Glomerular visceral epithelial cell (primary cell): ENCODE data around the gene FZD8.
"Not testable (repeated sequence)": the region's sequence is repeated elsewhere in the genome, so short reads cannot be mapped to it uniquely, and the experiment has no call there.

Experiments used
- DNase-seq: peaks from one replicate; pipeline ENCODE4 v3.0.0-alpha.2; 2016; ENCODE audit errors: extremely low spot score

Gene FZD8, protein sequence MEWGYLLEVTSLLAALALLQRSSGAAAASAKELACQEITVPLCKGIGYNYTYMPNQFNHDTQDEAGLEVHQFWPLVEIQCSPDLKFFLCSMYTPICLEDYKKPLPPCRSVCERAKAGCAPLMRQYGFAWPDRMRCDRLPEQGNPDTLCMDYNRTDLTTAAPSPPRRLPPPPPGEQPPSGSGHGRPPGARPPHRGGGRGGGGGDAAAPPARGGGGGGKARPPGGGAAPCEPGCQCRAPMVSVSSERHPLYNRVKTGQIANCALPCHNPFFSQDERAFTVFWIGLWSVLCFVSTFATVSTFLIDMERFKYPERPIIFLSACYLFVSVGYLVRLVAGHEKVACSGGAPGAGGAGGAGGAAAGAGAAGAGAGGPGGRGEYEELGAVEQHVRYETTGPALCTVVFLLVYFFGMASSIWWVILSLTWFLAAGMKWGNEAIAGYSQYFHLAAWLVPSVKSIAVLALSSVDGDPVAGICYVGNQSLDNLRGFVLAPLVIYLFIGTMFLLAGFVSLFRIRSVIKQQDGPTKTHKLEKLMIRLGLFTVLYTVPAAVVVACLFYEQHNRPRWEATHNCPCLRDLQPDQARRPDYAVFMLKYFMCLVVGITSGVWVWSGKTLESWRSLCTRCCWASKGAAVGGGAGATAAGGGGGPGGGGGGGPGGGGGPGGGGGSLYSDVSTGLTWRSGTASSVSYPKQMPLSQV

DNA sequence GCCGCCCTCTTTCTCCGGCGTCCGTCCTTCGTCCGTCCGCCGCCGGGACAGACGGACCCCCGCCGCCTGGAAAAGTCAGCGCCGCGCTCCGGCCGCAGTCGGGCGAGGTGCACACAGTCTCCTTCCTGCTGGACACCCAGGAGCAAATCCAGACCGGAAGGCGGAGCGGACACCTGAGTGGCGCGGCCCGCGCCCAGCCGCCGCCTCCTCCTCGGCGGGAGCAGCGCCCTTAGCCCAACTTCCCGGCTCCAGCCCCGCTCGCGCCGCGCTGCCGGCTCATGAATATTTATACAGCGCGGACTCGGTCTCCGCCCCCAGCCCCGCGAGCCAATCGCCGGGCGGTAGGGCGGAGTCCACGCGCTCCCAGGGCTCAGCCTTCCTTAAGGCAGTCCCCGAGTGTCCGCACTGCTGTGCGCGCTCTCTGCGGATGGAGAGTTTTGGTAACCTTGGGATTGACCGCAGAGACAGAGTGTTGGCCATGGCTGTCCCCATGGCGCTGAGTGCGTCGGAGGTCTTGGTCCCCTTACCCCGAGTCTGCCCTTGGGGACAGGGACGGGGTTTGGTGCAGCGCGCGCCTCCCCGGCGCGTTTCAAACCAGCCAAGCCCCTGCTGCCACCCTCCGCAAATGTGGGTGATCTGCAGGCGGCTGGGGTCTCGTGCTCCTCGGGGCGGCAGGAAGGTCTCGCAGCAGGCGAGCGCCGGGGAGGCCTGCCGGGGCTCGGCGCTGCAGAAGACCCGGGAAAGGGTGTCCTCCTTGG, at the start of gene FZD8:
TSS of gene FZD8 (minus strand) at position 262 of the 758 bp plus-strand sequence. CDS start 867 bp downstream, outside the sequence.
- peak; percentile 91 for DNase-seq

DNA sequence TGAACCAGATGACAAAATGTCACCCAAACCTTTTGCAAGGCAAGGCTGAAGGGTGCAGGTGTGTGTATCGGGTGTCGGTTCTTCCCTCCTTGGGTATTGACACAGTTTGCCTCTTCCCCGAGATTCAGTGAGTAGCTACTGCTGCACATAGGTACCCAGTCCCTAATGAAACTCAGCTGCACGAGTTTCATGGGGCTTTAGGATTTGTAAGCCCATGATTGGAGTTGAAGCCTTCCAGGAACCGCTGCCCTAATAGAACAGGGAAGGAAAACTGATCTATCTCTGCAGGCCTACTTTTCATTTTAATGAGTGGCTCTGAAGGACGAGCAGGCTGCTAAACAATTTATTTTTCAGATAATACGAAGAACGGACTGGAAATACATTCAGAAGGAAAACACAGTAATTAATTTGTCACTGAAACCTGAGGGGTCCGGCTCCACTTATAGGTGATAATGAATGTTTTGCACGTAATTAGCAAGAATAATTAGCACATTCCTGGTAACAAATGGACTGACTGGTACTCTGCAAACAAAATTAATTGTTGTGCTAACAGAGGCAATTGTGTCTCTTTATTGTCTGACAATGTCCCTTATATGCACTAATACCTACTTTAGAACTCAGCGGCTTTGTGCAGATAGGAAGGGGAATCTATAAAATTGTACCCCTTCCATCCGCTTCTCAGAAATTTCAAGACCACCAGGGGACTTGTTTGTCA, 49.6 kb upstream of the FZD8 start:
- DNase-seq: no peak

DNA sequence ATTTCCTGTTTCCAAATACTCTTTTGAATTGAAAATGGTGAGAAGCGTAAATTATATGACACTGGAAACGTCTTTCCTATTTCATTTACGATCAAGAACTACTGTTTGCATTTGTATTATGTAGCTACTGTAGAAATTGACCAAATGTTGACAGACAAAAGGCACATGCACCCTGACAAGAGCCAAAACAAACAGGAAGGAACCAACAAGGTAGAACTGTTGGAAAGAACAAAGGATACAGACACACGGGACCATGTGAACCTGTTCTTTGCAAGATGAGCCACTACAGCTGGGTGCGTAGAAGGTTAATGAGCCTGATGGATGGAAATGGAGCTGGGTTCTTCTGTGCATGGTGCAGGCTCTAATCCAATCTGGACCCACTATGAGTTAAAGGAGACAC, 48.4 kb upstream of the FZD8 start:
- no peak for DNase-seq

DNA sequence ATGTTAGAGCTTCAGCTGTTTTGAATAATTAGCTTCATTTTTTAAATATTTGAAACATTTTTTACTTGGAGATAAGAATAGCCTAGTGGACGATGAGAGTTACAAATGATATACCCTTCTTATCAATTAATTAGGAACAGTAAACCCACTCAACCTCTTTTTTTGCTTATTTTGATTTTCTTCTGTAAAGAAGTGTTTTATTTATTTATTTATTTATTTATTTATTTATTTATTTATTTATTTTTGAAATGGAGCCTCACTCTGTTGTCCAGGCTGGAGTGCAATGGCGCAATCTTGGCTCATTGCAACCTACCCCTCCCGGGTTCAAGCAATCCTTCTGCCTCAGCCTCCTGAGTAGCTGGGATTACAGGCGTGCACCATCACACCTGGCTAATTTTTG, 43.8 kb upstream of the FZD8 start:
- DNase-seq: not testable (repeated sequence)

DNA sequence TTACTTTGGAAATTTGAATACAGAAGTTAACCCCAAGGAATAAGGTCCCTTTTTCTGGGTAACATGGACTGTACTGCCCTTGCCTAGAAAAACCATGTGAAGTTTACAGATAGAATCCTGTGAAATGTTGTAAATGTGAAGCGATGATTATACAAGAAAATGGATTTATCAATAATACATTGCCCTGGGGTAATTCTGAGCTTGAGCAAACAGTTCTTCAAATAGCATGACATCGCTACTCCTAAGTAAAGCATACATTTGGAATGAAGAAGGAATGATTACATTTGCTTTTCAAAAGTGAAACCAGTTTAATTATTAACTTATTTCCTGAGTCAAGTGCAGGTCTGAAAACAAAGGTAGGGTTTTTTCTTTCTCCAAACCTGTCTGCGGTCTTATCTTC, 43.3 kb upstream of the FZD8 start:
- DNase-seq: peak; percentile 2

DNA sequence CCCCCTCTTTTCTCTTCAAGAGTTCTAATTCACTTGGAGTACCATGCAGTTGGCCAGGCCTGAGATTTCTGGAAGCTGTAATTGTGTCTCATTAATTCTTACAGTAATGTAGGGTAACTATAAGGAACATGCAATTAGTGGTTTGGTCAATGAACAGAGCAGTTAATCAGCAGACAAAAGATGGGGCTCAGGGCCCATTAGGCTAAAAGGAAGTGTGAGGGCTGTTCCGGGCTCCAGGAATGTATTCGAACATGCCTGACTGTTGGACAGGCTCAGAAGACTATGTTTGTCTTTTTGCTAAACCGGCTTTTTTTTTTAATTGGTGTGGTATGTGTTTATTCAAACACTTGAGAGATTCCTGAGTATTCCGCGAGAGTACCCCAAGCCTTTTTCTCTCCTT, 42.5 kb upstream of the FZD8 start:
- no peak for DNase-seq

DNA sequence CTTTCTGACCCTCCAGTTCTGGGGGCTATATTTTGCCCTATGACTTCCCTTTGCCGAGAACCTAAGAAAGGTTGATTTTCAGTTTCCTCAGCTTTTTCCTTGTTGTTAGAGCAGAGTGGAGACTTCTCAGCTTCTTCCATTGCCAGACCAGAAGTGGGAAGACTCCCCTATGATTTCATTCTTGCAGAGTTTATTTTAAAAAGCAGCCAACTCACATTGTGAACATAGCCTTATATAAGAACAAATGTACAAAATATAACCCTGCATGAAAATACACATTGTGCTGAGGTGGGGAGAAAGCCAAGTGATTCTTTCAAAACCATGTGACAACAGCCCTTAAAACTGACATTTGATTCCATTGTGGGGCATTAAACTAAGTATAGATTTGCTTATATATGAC, 33.8 kb upstream of the FZD8 start:
- DNase-seq: no peak

DNA sequence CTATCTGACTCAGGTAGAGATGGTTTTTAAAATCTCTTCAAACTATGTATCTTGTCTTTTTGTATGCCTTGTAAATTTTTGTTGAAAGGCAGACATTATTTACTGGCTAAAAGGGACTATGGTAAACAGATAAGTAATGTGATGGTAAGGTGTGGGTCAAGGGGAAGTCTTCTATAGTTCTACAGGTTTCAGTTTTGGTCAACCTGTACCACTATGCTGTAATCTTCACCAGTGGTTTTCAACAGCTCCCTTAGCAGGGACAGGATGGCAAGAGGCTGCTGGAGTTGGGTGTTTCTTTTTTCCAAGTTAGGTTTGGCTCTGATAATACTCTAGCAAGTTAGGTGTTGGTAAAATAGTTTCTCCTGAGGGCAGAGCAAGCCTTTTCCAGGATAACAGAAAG, 32.7 kb upstream of the FZD8 start:
- DNase-seq: no peak

DNA sequence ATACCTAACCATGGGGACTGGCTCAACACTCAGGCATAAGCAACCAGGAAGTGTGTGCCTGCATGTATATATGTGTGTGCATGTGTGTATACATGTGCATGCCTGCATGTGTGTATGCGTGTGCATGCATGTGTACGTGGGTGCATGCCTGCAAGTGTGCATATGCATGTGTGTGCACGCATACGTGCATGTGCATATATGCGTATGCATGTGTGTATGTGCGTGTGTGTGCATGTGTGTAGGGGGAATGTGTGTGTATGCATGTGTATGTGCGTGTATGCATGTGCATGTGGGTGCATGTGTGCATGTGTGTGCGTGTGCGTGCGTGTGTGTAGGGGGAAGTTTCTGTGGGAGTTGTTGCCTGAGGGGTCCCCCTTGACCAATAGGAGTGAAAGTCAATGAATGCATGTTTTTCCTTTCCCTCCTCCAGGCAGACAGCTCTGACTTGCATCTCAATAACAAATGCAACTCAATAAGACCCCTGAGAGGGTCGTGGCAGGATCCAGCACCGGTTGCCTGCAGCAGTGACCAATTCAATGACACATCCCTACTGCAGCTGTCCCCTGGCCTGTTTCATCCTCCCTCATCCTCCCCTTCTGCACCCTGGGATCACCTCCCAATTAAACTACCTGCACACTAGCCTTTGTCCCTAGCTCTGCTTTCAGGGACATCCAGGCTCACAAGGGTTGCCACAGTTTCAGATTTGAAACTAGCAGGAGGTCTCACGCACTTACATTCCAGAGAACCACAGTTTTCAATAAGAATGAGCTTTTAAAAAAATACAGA, 27.0 kb upstream of the FZD8 start:
- no peak for DNase-seq

DNA sequence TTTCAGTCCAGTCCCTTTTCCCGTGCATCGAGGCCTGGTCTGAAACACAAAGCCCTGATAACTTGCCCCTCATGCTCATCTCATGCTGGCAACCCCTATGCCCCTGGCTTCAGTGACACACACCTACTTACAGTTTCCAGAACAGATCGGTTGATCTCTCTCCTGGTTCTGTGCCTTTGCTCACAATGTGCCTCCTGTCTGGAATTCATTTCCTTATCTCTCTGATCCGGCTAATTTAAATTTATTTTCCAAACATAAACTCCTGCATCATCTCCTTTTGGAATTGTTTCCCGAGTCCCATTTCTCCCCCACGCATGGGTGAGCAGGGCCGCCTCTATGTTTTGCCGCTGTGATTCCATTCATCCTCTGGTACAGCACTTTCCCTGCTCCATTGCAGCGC, 25.9 kb upstream of the FZD8 start:
- DNase-seq: no peak

DNA sequence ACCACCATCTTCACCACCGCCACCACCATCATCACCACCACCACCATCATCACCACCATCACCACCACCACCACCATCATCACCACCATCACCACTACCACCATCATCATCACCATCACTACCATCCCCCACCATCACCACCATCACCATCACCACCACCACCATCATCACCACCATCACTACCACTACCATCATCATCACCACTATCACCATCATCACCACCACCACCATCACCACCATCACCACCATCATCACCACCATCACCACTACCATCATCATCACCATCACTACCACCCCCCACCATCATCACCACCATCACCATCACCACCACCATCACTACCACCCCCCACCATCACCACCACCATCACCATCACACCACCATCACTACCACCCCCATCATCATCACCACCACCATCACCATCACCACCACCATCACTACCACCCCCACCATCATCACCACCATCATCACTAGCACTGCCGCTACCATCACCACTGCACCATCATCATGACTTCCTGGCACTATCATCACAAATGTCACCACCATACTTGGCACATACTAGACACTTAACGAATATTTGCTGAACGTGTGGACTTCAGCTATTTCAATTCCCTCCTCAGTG, 25.3 kb upstream of the FZD8 start:
- DNase-seq: no peak

DNA sequence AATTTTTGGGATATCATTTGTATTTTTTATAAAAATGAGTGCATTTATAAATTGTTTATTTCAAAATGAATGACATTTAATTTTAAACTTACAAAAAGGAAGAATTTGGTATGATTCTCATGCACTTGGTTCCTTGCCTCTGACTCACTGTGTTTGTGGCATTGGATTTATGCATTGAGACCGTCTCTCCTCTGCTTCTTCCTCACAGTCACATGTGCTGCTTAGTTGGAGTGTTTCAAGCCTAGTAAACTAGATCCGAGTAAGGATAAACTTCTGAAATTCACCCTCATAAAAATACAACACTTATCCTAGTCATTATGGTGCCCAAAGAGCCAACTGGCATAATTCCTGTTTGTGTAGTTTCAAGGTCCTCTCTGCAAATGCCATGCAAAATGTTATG, 19.1 kb upstream of the FZD8 start:
- no peak for DNase-seq

DNA sequence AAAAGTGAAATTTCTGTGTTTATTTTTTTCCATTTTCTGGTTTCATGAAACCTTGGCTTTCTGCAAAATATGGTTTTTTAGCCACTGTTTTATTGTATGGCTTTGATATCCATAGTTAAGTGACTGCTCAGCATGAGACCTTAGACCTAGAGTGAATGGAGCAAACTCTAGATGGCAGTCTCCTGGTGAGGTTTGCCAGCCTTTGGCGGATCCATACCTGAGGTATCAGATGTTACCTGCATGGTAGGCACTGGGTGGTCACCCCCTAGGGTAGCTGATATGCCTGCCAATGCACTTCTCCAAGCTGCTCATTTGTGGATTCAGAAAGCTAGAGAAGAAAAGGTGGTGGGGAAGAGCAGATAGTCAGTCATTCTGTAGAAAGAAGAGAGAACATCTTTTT, 17.4 kb upstream of the FZD8 start:
- DNase-seq: no peak

DNA sequence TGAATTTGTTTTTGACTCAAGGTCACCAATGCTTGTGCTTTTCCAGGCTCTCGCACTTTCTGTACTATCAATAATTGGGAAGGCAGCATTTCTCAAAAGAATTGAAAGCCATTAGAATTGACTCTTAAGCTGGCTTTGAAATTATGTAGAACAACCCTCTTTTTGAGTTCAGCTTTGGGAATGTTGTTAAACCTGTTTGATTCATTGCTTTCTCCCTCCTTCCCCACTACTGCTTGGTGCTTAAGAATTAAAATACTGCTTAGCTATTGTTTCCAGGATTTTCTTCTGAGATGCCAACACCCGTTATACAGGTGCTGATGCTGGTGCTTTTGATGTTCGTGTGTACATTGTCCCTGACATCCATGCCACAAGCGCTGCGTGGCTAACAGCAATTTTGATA, 15.5 kb upstream of the FZD8 start:
- DNase-seq: no peak

DNA sequence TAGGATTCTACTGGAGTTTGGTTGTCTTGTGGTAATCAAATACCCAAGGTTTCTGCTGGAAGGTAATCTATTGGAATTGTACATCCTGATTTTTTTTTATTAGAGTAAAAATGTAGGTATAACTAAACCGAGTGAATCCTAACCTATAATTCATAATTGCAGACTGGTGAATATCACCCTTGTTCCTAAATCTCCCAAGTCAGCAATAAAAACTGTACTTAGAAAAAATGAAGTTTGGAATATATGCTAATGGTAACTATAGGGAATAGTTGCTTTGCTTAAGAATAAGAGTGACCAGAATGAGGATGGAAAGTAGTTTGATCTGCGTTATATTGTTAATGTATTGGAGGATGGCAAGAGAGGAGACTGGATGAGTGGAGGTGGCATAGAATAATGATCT, 10.7 kb upstream of the FZD8 start:
- no peak for DNase-seq

DNA sequence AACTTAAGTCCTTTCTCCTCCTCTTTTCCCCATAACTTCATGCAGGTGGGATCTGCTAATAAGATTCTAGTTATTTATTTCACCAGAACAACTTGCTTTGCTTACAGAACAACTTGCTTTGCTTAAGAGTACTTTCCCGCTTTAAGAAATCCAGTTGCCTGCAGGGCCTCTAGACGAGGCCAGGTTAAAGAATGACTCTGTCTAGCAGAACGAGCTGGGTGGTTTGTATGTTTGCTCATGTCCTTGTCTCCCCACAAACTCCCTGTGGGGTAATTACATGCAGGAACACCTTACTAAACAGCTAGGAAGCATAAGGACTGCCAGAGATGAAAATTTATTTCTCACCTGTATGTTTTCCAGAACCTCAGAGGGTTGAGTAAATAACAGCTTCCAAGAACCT, 8.8 kb upstream of the FZD8 start:
- no peak for DNase-seq

DNA sequence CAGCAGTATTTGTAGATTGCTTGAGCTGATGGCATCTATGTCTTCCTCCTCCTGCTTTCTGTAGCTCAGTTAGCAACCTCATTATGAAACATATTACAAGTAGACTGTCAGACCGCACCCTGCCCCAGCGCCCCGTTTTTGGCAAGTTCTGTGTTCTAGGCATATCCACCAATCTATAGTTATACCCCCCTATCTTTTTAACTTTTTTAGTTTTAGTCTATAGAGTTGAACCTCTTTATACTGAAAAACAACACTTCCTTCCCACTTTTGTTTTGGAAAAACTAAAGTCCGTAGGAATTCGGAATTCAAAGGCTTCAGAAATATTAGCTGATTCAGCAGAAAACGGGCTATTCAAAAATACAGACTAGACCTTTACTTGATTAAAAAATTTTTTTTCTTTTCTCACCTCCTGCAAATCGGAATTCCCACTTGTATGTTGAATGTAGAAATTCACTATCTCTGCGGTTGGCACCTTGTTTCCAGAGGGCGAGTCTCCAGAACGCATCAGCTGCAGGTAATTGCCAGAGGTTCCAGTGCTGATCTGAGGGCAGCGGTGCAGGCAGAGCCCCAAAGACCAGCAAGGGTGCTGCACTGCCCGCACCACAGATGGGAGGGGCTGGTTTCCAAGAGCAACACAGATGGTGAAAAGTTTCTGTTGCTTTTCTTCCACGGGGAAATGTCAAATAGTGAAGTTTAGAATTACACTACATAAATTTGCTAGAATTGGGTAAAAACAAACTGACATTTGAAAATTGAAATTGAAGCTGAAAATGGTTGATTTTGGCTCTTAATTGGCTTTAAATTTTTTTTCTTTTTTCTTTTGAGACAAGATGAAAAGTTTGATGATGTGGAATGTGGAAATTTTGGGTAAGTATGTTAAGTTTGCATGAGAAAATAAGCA, 2.2 kb upstream of the FZD8 start:
- no peak for DNase-seq

DNA sequence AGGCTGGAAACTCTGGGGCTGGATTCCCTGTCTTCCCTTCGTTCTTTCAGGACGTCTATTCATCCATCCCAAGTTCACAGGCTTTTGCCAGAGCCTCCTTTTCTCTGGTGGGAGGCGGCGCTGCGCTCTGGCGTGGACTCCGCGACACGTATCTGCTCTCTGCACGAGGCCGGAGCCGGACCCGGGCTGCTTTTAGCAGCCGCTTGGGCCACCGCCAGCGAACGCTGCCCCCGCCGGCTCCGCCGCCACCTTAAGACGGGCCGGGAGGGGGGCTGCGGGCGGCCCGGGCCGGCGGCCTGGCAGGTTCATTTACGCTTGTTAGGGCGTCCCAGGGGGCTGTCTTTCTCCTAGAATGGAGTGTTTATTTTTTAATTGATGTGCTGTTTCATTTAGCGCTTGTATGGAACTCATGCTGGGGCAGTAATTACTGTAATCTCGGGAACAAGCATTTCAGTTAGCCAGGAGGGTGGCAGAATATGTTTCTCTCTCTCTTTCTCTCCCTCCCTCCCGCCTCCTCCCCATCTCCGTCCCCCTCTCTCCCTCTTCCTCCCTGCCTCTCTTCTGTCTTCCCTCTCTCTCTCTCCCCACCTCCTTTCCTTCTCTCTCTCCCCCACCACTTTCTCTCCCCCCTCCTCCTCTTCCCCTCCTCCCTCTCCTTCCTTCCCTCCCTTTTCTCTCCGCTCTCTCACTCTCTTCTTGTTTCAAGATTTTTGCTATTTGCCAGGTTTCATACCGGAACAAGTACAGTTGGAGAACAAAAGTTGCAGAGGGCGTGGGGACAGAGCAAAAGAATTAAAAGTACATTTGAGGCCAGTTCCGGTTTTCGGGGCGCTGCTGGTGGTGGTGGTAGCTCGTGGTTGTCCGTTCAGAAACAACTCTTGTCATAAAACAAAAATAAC, 1.3 kb upstream of the FZD8 start:
- peak; percentile 13 for DNase-seq

DNA sequence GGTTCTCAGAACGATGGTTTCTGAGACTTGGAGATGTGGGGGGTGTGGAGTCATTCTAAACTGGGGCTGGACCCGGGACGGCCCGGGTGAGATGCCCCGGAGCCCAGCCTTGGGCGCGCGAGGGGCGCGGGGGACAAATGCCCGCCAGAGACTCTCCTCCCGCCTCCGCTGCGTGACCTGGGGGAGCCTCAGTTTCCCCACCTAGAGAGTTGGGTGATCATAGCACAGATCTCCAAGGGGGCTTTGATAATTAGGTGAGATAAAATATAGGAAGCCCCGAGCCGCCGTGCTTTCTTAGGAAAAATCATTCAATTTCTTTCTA, 658 bp upstream of the FZD8 start:
- DNase-seq: no peak
